Nephron progenitor cell (in vitro differentiated cells): ENCODE results near the gene AAMDC.
"Not testable (repeated sequence)": the region's sequence is repeated elsewhere in the genome, so short reads cannot be mapped to it uniquely, and the experiment has no call there.

Experiments used
- DNase-seq: peaks from one replicate; pipeline ENCODE4 v3.0.0; 2021
- H3K27ac Mint-ChIP-seq: 2 replicates; pipeline ENCODE4 v1.8.0; 2021; ENCODE audit warnings: mild to moderate bottlenecking, moderate library complexity, mixed read lengths
- H3K27me3 Mint-ChIP-seq: 2 replicates; pipeline ENCODE4 v1.8.0; 2021; ENCODE audit warnings: mild to moderate bottlenecking, low read depth, mixed read lengths; ENCODE audit not compliant: poor library complexity
- H3K36me3 Mint-ChIP-seq: 2 replicates; pipeline ENCODE4 v1.8.0; 2021; ENCODE audit warnings: low read depth, mixed read lengths
- H3K4me1 Mint-ChIP-seq: 2 replicates; pipeline ENCODE4 v1.8.0; 2021; ENCODE audit warnings: mixed read lengths
- H3K4me3 Mint-ChIP-seq: 2 replicates; pipeline ENCODE4 v1.8.0; 2021; ENCODE audit warnings: mild to moderate bottlenecking, moderate library complexity, mixed read lengths
- H3K9me3 Mint-ChIP-seq: 2 replicates; pipeline ENCODE4 v1.8.0; 2021; ENCODE audit warnings: mild to moderate bottlenecking, moderate library complexity, mixed read lengths
- CTCF ChIP-seq: fragments of 200-600 bp; sonication (generic); IDR thresholded peaks from 2 replicates; pipeline ENCODE4 v1.5.0; 2021; ENCODE audit warnings: antibody characterized with exemption

AAMDC gene

GRCh38 chr11:77823775-77824174 is 2.8 kb downstream of the AAMDC start:
- H3K36me3 Mint-ChIP-seq: peaks cover 14% of the 10 kb centered on the region
- TF ChIP-seq CTCF: no peak
- peaks cover 22% of the 10 kb centered on the region for H3K9me3 Mint-ChIP-seq
- no peak overlapping the region for H3K4me3 Mint-ChIP-seq
- no peak for DNase-seq
- no peak overlapping the region for H3K27ac Mint-ChIP-seq
- H3K4me1 Mint-ChIP-seq: peaks cover 24% of the 10 kb centered on the region
- peaks cover 3% of the 10 kb centered on the region for H3K27me3 Mint-ChIP-seq

- DNase-seq: no peak
Measured at GRCh38 chr11:77828926-77829325, 8.0 kb downstream of the AAMDC start.

GRCh38 chr11:77833302-77833701 is 12.4 kb downstream of the AAMDC start:
- DNase-seq: no peak
- no peak overlapping the region for H3K4me3 Mint-ChIP-seq
- no peak overlapping the region for H3K27ac Mint-ChIP-seq
- TF ChIP-seq CTCF: no peak
- H3K4me1 Mint-ChIP-seq: no peaks in the 10 kb centered on the region
- H3K27me3 Mint-ChIP-seq: no peaks in the 10 kb centered on the region
- H3K9me3 Mint-ChIP-seq: peaks cover 77% of the 10 kb centered on the region
- peaks cover 64% of the 10 kb centered on the region for H3K36me3 Mint-ChIP-seq

More at GRCh38 chr11:77828926-77829325, 8.0 kb downstream of the AAMDC start:
- Mint-ChIP-seq H3K9me3 (peaks cover 68% of the 10 kb centered on the region), H3K4me3 (no peak overlapping the region), H3K4me1 (peaks cover 1% of the 10 kb centered on the region), H3K27ac (no peak overlapping the region), H3K36me3 (peaks cover 44% of the 10 kb centered on the region), H3K27me3 (no peaks in the 10 kb centered on the region)
- no peak for TF ChIP-seq CTCF

GRCh38 chr11:77842441-77843121 is 21.6 kb downstream of the AAMDC start:
- no peaks in the 10 kb centered on the region for H3K4me1 Mint-ChIP-seq
- H3K36me3 Mint-ChIP-seq: peaks cover 81% of the 10 kb centered on the region
- peaks cover 2% of the 10 kb centered on the region for H3K27me3 Mint-ChIP-seq
- no peak for TF ChIP-seq CTCF
- peaks cover 52% of the 10 kb centered on the region for H3K9me3 Mint-ChIP-seq
- no peak for DNase-seq
- no peak overlapping the region for H3K27ac Mint-ChIP-seq
- H3K4me3 Mint-ChIP-seq: no peak overlapping the region

GRCh38 chr11:77843700-77844099 is 22.8 kb downstream of the AAMDC start:
- not testable (repeated sequence) for H3K27ac Mint-ChIP-seq, H3K4me1 Mint-ChIP-seq, H3K27me3 Mint-ChIP-seq, DNase-seq, H3K4me3 Mint-ChIP-seq
- H3K36me3 Mint-ChIP-seq: peaks cover 90% of the 10 kb centered on the region
- peaks cover 48% of the 10 kb centered on the region for H3K9me3 Mint-ChIP-seq

GRCh38 chr11:77851503-77851902 is 30.6 kb downstream of the AAMDC start:
- H3K27me3 Mint-ChIP-seq: peaks cover 5% of the 10 kb centered on the region
- peak overlapping the region; percentile 90 for H3K27ac Mint-ChIP-seq
- H3K4me3 Mint-ChIP-seq: no peak overlapping the region
- H3K4me1 Mint-ChIP-seq: peaks cover 5% of the 10 kb centered on the region
- peaks cover 89% of the 10 kb centered on the region for H3K36me3 Mint-ChIP-seq
- H3K9me3 Mint-ChIP-seq: peaks cover 47% of the 10 kb centered on the region
- TF ChIP-seq CTCF: no peak
- DNase-seq: no peak
